Measurements from ENCODE around the gene PPIL4. TPM values are rescaled to one million over a fixed set of nuclear protein-coding genes. Genes with fewer than 3 reads are reported as not detected.

PPIL4 gene
- total RNA-seq, 1 donor from 2014 or later = 8.9 TPM

- no peak overlapping the region for H3K4me3 ChIP-seq
- H3K4me1 ChIP-seq = no peaks in the 10 kb centered on the region
- TF ChIP-seq, protein P1, sequence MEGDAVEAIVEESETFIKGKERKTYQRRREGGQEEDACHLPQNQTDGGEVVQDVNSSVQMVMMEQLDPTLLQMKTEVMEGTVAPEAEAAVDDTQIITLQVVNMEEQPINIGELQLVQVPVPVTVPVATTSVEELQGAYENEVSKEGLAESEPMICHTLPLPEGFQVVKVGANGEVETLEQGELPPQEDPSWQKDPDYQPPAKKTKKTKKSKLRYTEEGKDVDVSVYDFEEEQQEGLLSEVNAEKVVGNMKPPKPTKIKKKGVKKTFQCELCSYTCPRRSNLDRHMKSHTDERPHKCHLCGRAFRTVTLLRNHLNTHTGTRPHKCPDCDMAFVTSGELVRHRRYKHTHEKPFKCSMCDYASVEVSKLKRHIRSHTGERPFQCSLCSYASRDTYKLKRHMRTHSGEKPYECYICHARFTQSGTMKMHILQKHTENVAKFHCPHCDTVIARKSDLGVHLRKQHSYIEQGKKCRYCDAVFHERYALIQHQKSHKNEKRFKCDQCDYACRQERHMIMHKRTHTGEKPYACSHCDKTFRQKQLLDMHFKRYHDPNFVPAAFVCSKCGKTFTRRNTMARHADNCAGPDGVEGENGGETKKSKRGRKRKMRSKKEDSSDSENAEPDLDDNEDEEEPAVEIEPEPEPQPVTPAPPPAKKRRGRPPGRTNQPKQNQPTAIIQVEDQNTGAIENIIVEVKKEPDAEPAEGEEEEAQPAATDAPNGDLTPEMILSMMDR (IDR thresholded peaks at IDR 0.05) = no peak
- H3K27ac ChIP-seq = no peak overlapping the region
- no peak for DNase-seq (ENCODE audit: low spot score in 2 of 2)
- intact Hi-C loops (cut with DNase I) = no loop called here
- no peaks in the 10 kb centered on the region for H3K27me3 ChIP-seq
- H3K36me3 ChIP-seq = peaks cover 29 to 42% of the 10 kb centered on the region in 2 donors
- H3K9me3 ChIP-seq = no peaks in the 10 kb centered on the region
Measured at GRCh38 chr6:149580880-149581279, 35.0 kb upstream of the PPIL4 start.

DNA sequence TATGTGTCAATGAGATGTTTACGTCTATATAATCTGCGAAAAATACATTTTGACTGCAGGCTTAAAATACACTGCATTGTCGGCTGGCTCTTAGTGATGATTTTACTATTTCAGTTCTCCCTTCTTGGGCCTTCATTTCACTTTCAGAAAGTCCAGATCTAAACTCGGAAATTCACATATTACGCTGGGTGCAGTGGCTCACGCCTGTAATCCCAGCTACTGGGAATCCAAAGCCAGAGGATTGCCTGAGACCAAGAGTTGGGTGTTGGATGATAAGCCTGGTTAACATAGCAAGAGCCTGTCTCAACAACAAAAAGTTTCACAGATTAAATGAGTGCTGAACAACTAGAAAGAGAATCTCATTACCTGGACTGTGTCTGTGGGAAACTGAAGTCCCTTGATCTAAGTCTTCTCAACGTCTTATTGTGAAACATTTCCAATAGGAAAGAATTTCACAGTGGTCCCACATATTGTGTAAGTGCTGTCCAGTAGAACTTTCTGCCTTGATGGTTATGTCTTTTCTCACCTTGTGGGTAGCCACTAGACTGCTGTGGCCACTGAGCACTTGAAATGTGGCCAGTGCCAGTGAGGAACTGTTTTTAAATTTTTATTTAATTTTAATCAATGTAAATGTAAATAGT lies 22.2 kb upstream of the PPIL4 start:
- Histone ChIP-seq H3K4me1 (peaks cover 0 to 12% of the 10 kb centered on the region in 2 donors), H3K36me3 (peaks cover 2 to 4% of the 10 kb centered on the region in 2 donors), H3K9me3 (no peaks in the 10 kb centered on the region), H3K4me3 (peak overlapping the region in 1 of 2 donors; percentile 81), H3K27me3 (no peaks in the 10 kb centered on the region), H3K27ac (no peak overlapping the region)
- TF ChIP-seq, protein P1 (IDR thresholded peaks at IDR 0.05) = no peak
- no peak for DNase-seq (ENCODE audit: low spot score in 2 of 2)
- intact Hi-C loops (cut with DNase I) = loop anchor here (5.0 kb wide), 2 partner anchors 79 to 149 kb away; partner anchors contain the start of genes KATNA1 and LATS1

DNA sequence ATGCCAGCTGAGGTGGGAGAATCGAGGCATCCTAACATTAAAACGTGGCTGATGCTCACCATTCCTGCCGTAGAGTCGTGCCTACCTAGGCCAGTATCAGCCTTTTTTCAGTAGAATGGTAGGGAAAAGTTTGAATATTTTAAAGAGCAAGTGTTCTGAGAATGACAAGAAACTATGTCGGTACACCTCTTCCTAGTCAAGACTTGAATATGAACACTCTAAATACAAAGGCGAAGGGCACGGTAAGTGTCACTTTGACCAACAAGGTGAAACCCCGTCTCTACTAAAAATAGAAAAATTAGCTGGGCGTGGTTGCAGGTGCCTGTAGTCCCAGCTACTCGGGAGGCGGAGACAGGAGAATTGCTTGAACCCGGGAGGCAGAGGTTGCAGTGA lies 21.3 kb upstream of the PPIL4 start:
- intact Hi-C loops (cut with DNase I) = loop anchor here (5.0 kb wide), 2 partner anchors 80 to 150 kb away; partner anchors contain the start of genes KATNA1 and LATS1
- H3K27me3 ChIP-seq = no peaks in the 10 kb centered on the region
- TF ChIP-seq, protein P1 (IDR thresholded peaks at IDR 0.05) = no peak
- H3K36me3 ChIP-seq = peaks cover 0 to 2% of the 10 kb centered on the region in 2 donors
- H3K27ac ChIP-seq = peak overlapping the region; percentile 92 to 98
- peak overlapping the region; percentile 81 to 100 for H3K4me3 ChIP-seq
- peaks cover 0 to 12% of the 10 kb centered on the region in 2 donors for H3K4me1 ChIP-seq
- no peak for DNase-seq (ENCODE audit: low spot score in 2 of 2)
- H3K9me3 ChIP-seq = no peaks in the 10 kb centered on the region

- Histone ChIP-seq H3K4me3 (peak overlapping the region; percentile 81 to 100), H3K9me3 (no peaks in the 10 kb centered on the region), H3K4me1 (peaks cover 0 to 12% of the 10 kb centered on the region in 2 donors), H3K27ac (peak overlapping the region; percentile 92 to 98), H3K36me3 (peaks cover 0 to 2% of the 10 kb centered on the region in 2 donors), H3K27me3 (no peaks in the 10 kb centered on the region)
- peak in 1 of 2 donors; percentile 72 for DNase-seq (ENCODE audit: low spot score in 2 of 2)
- TF ChIP-seq, protein P1 (IDR thresholded peaks at IDR 0.05) = no peak
- intact Hi-C loops (cut with DNase I) = loop anchor here (1.0 to 5.0 kb wide), 3 partner anchors 20 to 151 kb away; partner anchors contain the start of genes KATNA1, LATS1 and PPIL4
Measured at GRCh38 chr6:149566410-149567193, 20.8 kb upstream of the PPIL4 start.

DNA sequence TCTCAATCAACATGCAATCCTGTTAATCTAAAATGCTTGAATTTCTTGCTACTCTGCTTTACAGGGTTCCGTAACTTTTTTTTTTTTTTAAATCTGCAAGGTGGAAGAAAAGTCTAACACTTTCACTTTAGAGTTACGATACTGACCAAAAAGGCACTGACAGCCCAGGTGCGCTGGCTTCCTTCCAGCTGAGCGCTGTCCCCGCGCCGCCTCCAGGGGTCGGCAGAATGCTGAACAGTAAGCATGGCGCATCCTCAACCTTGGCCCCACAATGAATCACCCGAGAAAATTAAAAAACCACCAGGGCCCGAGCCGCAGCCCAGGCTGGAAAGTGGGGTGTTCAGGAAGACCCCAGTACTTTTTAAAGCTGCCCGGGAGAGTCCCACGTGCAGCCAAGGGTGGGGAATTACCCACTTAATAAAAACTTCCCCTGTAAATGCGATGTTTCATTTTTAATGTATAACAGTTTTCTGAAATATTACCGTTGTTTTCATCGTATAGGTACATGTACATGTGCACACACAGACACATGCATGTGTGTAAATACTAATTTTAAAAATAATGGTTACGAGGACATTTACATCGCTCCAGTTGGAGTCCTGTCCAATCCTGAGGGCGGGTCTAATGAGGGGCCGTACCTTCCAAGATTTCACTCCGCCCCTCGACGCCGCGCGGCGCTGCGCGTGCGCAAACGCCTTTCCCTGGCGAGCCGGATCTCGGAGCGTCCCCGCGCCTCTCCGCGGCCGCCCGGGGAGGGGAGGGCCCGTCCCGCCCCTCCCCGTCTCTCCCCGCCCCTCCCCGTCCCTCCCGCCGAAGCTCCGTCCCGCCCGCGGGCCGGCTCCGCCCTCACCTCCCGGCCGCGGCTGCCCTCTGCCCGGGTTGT lies 19.9 kb upstream of the PPIL4 start, which contains the start of gene GINM1:
GINM1 (plus strand) TSS at position 849 of the 883 bp plus-strand sequence. CDS start 40 bp downstream, outside the sequence.
- Histone ChIP-seq H3K36me3 (peaks cover 0 to 2% of the 10 kb centered on the region in 2 donors), H3K4me1 (peaks cover 0 to 12% of the 10 kb centered on the region in 2 donors), H3K4me3 (peak within 1 kb of the TSS; percentile 81 to 100), H3K9me3 (no peaks in the 10 kb centered on the region), H3K27ac (peak within 1 kb of the TSS; percentile 92 to 98), H3K27me3 (no peaks in the 10 kb centered on the region)
- intact Hi-C loops (cut with DNase I) = loop anchor here (1.0 to 5.0 kb wide), 3 partner anchors 19 to 152 kb away; partner anchors contain the start of genes KATNA1, LATS1 and PPIL4
- DNase-seq (ENCODE audit: low spot score in 2 of 2) = peak; percentile 70 to 96
- TF ChIP-seq, protein P1 (IDR thresholded peaks at IDR 0.05) = peak; percentile 38 to 53 (median 43)
